Adrenal gland (tissue), 5 donors: ENCODE data around the gene TSPAN15.
A peak's percentile ranks its signal among the peaks of the same experiment; 100 is the strongest.

Experiments used
- POLR2A ChIP-seq, 2 donors: fragments of 450-650 bp; IDR thresholded peaks; one replicate each; pipeline ENCODE4 v1.6.1; 2017; ENCODE audit warnings: antibody characterized with exemption in 2 of 2, mild to moderate bottlenecking in 2 of 2, moderate library complexity in 1 of 2
- TF ChIP-seq, protein P1 (sequence below), 6 experiments: fragments of 450-650 bp in 4 of 6; fragments of 200-600 bp in 2 of 6; sonication (generic) in 1 of 6; IDR thresholded peaks; 1 replicate in 5 of 6; 2 replicates in 1 of 6; pipeline versions ENCODE4 v1.5.1 to v1.8.0; 2016 to 2021; ENCODE audit warnings: antibody characterized with exemption in 6 of 6, mild to moderate bottlenecking in 2 of 6, moderate library complexity in 1 of 6
- donor health status: DM: no; HTN: no; CAD: no.

DNA sequence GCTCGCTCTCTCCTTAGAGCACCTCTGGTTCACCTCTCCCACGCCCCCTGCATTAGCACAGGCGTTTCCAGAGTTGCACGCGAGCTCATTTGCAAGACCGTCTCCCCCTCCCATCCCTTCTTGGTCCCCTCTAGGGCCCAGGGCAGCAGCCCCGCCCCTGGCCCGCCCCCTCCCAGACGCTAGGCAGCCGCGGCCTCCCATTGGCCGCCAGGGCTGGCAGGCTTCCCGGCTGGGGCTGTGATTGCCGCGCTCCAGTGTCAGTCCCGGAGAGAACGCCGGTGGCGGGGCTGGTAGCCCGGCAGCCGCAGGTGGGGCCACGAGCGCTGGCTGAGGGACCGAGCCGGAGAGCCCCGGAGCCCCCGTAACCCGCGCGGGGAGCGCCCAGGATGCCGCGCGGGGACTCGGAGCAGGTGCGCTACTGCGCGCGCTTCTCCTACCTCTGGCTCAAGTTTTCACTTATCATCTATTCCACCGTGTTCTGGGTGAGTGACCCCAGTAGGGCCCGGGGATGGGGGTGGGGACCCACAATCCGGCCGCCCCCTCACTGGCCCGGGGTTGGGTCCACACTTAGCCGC lies at the start of gene TSPAN15:
- TF ChIP-seq, protein P1, sequence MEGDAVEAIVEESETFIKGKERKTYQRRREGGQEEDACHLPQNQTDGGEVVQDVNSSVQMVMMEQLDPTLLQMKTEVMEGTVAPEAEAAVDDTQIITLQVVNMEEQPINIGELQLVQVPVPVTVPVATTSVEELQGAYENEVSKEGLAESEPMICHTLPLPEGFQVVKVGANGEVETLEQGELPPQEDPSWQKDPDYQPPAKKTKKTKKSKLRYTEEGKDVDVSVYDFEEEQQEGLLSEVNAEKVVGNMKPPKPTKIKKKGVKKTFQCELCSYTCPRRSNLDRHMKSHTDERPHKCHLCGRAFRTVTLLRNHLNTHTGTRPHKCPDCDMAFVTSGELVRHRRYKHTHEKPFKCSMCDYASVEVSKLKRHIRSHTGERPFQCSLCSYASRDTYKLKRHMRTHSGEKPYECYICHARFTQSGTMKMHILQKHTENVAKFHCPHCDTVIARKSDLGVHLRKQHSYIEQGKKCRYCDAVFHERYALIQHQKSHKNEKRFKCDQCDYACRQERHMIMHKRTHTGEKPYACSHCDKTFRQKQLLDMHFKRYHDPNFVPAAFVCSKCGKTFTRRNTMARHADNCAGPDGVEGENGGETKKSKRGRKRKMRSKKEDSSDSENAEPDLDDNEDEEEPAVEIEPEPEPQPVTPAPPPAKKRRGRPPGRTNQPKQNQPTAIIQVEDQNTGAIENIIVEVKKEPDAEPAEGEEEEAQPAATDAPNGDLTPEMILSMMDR (IDR thresholded peaks at IDR 0.05), result no peak
- TF ChIP-seq POLR2A (IDR thresholded peaks at IDR 0.05), result peak in 1 of 2 donors; percentile 21
